ENCODE data around the gene CIB4. TPM values are rescaled to one million over a fixed set of nuclear protein-coding genes. Genes with fewer than 3 reads are reported as not detected.

Gene CIB4
- total RNA-seq, 1 donor, result not detected

DNA sequence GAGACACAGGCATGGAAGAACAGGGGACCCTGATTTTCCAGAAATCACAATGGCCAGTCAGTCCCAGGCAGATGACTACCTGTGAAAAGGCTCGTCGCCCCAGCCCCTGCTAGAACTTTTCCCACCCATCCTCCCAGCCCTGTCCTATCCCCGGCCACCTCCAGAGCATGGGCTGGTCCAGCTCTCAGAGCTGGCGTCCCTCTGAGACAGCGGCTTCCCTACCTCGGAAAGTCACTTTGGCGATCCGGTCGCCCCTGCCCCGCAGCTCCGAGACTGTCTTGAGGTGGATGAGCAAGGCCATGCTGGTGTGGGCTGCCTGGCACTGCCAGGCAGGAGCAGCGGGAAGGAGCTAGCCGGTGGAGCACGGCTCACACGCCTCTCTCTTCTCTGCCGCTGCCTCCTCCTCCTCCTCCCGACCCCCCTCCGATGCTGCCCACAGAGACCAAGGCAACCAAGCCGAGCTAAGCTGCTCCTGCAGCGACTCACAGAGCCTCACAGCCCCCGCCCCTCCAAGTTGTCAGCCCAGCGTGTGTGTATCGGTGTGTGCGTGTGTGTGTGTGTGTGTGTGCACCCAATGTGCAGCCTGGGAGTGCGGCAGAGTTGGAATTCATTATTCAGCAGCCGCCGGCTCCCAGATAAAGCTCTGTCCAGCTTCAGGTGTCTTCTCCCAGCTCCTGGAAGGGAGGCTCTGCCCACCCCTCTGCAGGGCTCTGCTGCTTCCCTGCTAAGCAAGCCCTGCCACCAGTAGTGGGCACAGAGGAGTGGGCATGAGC lies 82.7 kb downstream of the CIB4 start:
- DNase-seq (ENCODE audit: low read depth in 2 of 3, low spot score in 2 of 3), result no peak

DNA sequence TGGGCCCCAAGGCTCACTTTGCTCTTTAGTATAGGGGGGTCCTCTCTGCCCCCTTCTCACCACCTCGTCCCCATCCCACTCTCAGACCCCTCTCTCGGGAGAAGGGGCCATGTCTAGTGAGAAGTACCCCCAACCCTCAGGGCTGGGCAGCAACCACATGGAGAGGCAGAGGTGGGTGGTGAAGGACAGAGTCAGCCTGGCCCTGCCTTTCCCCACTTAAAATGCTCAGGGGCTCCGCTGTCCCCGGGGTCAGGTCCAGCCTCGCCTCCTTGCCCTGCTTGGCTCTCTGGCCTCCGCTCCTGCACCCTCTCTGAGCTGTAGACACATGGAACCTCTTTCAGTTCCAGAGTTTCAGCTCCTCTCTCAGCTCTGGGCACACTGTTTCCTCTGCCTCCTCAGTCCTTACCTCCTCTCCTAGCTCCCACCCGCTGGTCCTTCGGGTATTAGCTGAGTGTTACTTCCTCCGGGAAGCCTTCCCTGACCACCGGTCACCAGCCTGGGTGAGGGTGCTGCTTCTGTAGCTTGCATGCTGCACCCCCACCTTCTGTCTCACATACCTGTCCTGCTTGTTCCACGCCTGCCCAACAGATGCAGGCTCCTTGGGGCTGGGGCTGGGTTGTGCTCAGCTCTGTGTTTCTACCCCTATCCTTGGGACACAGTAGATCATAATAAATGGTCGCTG lies 83.8 kb downstream of the CIB4 start:
- no peak for DNase-seq (ENCODE audit: low read depth in 2 of 3, low spot score in 2 of 3)

DNA sequence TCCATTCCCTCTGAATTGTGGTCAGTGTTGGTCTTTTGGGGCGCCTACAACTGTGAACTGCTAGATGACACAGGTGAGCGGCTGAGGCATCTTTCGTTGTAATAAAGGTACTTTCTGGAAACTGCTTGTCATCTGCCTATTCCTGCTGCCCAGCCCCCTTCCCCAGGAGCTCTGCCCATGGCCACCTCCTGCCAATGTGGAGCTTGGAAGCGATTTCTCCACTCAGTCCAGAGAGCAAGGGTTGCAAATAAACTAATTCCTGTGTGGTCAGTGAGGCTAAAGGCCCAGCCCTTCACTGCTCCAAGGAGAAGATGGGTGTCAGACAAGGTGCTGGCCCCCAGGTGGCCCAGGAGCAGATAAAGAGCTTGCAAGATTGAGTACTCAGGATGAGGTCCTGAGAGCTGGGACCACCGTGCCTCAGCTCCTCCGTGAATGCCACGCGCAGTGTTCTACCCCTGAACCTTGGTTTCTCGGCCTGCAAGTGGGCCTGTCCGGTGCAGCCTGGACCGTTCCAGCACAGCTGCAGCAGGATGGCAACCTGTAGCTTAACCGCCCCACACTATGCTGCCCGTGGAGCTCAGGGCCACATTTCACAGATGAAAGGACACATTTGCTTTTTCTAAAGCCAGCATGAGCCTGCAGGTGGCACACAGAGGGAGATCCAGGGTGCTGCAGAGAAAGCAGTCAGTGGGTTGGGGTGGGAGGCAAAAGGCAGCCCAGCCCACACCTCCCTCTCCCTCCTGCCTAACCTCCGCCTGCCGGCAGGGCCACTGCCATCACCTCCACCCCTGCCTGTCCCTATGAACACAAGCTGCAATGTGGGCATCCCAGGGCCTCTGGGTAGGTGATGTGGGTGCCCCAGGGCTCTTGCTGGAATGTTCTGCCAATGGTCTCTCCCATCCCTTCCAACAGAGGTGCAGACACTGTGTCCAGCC lies 84.6 kb downstream of the CIB4 start:
- no peak for DNase-seq (ENCODE audit: low read depth in 2 of 3, low spot score in 2 of 3)

DNA sequence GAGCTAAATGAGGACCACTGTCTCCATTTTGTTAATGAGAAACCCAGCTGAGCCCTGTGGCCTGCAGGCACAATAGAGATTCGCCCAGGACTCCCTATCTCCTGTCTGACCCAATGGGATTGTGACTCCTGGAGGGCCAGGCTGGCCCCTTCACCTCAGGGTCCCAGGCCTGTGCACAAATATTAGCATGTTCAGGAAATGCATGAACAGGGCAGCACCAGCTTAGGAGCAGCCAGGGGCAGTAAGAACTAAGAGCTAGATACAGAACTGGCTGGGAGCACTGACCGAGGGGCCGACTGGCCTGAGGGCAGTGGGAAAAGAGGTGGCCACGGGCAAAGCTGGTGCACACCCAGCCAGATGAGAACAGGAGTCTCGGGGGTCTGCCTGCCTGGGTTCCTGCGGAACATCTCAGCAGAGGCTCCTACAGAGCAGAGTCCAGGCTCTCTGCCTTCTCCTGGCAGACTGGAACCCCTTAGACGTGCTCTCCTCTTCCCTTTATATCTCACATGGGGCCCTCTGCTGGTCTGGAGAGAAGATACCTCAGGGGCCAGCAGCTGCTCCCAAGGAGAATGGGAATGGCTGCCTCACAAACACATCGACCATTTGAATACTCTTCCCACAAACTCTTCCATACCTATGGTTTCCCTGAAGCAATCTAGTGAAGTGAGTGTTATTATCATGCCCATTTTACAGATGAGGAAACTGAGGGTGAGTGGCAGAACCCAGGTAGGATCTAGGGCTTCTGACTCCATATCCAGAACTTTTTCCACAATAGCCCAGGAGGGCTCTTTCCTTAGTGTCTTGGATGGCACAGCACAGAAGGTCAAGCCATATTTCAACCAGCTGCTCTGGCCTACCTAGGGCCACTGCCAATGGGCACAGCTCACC lies 85.7 kb downstream of the CIB4 start:
- no peak for DNase-seq (ENCODE audit: low read depth in 2 of 3, low spot score in 2 of 3)

DNA sequence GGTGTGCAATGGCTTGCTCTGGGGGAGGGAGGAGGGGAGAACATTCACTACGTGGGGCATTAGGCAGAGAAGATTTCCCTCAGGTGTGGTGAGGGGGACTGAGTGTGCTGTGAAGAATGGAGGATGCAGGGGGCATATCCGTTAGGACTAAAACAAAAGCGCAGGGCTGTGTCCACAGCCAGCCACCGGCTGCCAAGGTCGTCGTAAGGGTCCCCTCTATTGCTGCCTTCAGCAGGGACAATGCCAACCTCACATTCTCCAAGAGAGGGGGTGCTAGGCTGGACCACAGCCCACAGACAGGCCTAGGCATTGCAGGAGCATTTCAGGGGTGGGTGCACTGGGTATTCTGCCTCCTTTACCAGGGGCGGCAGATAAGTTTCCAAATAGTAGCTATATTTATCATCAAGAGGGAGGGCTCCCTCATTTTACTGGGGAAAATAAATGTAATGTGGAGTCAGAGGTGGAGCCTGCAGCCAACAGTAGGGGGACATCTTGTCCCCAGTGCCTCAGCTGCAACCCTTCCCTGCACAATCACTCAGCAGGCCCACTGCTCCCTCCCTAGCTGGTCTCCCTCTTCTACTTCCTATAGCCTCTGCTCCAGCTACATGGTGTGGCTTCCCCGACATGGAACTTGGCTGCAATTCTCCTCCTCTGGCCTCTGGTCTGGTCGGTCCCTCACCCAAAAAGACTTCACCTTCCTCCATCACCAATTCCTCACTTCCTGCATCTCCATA lies 88.4 kb downstream of the CIB4 start:
- no peak for DNase-seq (ENCODE audit: low read depth in 2 of 3, low spot score in 2 of 3)

DNA sequence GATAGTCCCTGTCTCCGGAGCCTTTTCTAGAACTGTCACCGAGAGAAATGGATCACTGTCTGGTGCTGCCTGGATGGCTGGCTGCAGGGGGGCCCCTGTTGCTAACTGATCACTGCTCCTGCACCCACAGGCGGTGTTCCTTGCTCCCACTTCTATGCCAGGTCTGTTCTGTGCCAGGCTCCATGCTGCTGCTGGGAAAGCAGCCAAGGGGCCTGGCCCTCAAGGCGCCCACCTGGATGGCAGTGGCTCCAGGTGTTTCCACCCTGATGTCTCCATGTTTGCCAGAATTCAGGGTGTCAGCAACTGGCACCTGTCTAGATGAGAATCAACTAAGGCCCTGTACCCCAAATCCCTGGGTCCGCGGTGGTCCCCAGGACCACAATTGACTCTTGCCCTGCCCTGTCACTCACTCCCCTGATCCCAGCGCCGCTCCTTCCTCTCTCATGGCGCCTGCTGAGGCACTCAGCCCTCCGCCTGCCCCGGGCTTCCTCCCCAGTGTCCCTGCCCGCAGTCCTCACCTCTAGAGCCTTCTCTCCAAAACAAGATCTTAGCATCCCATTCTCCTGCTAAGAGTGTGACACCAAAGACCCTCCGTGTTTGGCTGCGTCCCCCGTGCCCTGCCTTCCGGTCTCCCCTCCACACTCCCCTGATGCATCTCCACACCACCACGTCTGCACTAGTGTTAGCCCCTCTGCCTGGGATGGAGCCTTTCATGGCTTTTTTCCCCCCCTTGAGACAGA lies 90.7 kb downstream of the CIB4 start:
- no peak for DNase-seq (ENCODE audit: low read depth in 2 of 3, low spot score in 2 of 3)

DNA sequence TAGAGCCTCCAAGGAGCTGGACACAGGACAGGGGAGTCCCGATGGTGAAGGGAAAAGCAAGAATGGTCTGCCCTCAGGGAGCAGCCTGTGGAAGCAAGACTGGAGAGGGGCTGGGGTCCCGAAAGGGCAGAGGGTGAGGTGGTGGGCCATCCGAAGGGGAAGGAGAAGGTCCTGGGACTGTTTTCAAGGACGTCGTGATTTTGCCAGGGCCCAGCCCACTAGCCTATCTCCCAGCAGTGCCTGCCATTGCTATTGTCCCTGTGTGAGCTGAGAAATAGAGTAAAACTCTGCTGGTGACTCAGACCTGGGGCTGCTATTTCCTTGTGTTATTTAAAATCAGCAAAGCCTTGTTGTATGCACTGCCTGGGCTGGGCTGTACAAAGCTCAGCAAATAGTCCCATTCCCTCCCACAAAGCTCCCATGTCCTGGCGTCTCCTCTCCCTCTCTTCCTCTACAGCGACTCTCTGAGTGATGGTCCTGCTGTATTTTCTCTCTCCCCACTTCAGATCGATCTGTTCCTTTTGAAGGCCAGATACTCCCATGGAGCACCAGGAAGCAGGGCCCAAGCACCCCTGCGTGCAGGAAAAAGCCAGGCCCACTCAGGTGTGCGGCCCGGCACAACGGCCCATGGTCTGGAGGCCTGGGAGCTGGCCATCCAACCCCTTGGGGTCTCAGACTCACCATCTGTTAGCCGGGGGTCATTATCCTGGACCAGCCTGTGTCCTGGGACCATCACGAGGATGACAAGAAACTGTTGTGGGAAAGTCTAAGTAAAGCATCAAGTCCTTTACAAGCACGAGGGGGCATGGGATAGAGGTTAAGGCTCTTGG lies 98.3 kb downstream of the CIB4 start:
- DNase-seq (ENCODE audit: low read depth in 2 of 3, low spot score in 2 of 3), result no peak

DNA sequence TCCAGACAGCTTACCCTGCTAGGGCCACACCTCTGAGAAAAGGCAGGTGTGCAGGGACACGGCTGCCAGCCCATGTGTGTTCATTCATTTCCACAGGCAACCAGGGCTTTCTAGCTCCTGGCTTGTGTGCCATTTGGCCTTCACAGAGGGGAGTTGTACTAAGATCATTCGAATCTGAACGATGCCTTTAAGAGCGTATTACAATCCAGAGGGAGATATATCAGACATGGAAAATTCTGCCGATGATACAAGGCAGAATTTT lies 99.0 kb downstream of the CIB4 start:
- DNase-seq (ENCODE audit: low read depth in 2 of 3, low spot score in 2 of 3), result no peak

DNA sequence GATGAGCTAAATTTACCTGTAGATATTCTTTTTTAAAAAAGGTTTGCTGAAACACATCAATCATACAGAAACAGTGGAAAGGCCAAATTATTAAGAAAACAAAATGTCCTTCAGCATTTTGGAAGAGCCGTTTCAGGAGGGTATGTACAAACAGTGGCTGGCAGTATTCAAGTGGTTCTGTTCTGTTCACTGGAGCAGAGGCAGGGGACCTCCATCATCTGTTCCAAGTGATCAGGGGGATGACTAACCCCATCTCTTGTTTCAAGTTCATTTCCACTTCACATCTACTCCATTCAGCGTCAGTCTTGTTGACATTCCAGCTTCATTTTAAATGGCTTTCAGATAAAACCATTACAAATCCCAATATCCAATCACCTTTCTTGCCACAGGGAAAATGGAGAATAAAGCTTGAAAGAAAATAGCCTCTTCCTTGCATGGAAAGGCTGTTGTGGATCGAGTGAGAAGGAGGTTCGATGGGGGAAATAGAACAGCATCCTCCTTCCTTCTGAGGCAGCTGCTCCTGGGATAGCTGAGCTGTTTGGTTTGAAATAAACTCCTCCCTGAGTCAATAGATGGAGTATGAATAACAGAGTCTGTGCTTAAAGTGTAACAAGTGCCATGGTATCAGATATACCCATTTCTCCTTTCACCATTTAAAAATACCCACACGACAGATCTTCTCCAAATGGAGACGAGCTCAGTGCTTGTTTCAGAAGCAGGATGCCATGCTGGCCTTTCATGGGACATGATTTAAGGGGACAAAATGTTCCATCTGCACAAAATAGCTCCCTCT lies 99.6 kb downstream of the CIB4 start:
- DNase-seq (ENCODE audit: low read depth in 2 of 3, low spot score in 2 of 3), result no peak

DNA sequence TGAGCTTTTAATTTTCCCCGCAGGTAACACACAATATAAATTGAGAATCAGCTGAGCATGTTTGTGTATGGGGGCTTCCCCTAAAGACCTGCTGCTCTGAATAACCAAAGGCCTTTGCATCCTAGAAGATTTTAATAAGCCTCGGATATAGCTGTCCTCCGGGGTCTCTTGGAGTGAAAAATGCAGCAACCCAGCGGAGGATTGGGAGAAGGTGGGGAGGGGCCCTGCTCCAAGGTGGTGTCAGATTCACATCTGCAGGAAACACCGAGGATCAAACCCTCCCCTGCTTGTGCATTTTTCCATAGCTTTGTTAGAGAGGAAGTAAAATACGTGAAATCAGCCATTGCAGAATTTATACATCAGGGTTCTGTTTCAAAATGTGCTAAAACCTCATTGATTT lies 100.2 kb downstream of the CIB4 start:
- no peak for DNase-seq (ENCODE audit: low read depth in 2 of 3, low spot score in 2 of 3)

DNA sequence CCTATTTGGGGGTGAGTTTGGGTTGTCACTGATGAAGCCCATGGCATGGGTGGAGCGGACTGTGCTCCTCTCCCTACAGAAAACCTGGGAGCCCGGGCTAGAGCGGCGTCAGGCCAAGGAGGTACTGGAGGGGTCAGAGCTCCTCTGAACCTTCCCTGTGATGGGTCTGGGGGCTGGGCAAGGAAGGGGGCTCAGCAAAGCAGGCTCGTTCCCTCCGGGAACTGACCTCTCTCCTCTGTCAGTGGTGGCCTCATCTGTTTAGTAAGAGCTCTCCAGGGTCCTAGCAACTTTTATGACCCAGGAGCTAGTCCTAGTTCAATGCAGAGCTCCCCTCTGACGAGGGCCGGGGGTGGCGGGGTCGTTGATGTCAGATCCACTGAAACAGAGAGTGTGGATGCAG lies 100.9 kb downstream of the CIB4 start:
- DNase-seq (ENCODE audit: low read depth in 2 of 3, low spot score in 2 of 3), result no peak

DNA sequence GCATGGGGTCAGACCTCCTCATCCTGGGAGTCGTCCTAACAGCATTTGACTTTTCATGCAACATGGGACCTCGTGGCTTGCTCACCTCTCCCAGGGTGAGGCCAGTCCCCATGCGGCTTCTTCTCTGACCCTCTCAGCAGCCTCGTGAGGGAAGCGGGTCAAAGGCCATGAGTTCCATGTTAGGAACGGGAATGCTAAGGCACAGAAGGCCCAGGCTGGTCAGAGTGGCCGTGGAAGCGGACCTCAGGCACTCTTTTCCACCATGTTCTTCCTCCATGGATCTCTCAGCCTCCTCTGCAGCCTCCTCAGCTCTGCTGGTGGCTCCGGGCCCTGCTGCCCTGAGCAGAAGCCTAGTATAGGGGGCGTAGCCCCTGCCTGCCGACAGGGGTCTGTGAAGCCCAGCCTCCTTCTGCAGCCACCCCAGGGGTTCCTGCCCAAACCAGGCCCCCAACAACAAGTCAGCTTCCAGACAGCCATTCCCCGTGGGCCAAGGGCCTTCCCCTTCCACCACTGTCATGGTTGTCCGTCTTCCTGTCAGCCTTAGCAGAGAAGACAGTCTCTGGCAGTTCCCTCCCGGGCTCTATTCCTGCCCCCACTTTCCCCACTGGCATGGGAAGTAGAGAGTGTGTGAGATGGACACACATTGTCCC lies 103.2 kb downstream of the CIB4 start:
- DNase-seq (ENCODE audit: low read depth in 2 of 3, low spot score in 2 of 3), result no peak

DNA sequence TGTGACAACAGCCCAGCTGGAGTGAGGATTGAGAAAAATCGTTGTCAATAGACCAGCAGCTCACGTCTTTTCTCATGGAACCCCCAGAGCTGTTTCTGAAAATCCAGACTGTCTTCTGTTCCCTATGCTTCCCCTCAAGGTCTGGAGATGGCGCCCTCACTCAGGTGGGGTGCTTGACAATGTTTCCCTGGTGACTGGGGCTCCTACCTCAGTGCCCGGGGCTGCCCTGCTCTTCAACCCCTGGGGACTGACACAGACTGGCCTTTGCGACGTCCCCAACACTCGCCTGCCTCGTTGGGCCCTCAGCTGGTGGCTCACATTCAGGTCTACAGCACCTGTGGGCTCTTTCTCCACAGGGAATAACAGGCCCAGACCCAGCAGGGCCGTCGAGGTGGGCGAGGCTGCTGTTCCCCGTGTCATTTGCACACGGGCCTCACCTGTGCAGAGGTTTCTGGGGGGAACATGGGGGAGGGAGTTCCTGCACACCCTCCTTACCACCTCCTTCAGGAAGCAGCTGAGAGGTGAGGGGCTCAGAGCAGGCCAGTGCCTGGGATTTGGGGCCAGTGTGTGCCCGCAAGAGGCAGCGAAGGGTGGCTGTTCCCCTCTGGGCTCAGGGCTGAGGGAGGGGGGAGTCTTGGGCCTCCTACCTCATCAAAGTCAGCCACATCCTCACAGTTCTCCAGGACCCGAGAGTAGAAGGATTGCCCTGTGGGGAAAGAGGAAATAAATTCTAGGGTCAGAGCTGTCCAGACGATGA lies 103.9 kb downstream of the CIB4 start:
- DNase-seq (ENCODE audit: low read depth in 2 of 3, low spot score in 2 of 3), result no peak

DNA sequence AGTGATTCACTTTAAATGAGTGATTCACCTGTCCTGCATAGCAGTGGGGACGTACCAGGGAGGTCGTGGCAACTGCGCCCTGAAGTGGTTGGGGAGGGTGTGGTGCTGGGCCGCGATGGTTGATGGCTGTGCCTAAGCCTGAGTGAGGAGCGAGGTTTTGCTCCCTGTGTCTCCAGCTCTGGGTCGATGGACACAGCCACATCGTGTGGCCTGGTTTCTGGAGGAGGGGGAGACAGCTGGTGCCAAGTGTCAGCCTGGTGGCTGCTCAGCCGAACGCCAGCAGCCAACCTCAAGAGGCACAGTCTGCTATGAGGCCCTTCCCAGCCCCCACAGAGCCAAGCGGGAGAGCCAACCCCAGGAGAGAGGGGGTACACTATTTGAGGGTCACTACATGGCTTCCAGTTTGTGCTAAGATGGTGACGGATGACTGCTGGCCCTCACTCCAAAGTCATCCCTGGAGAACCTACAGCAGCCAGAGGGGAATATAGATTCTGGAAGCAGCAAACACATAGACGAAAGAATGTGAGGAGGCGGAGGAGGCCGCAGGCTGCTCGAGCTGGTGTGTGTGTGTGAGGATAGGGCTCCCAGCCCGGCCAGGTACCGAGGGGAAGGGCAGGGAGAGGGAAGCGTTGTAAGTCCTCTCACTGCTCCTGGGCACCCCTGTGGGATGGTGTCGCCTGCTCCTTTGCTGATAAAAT lies 104.6 kb downstream of the CIB4 start:
- DNase-seq (ENCODE audit: low read depth in 2 of 3, low spot score in 2 of 3), result no peak

DNA sequence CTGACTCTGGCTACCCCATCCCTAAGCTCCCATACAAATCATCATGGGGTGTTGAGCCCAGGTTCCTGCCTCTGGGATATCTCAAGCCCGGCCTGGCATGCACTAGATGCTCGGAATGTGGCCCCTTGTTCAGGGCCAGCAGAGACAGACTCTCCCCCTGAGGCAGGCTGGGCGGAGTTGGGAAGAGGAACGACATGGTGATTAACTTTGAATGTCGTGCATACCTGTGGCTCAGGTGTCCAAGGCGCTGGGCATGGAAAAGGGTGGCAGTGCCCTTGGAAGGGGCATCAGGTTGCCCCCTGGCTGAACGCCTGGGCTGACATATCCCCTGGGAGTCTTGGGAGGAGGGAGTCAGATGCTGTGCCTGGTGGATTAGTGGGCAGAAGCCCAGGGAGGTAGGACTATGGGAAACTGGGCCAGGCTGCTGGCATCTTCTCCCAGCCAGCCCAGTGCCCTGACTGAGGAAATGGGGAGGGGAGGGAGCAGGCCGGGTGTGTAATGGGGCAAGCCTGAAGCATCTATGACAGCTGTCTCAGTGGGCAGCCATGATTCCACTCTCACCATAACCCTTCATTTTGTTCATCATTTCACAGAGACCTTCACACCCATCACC lies 105.4 kb downstream of the CIB4 start:
- DNase-seq (ENCODE audit: low read depth in 2 of 3, low spot score in 2 of 3), result no peak

All from hematopoietic multipotent progenitor cell (in vitro differentiated cells).